GM23338 (cell line): ENCODE measurements around the gene HELZ. TPM values are rescaled to one million over a fixed set of nuclear protein-coding genes. Genes with fewer than 3 reads are reported as not detected.

Experiments
- ATAC-seq: fragments of 200-7000 bp; cut with Tn5 transposase; 3 replicates; pipeline ENCODE4 v1.9.1; 2020
- DNase-seq: peaks from one replicate; pipeline ENCODE4 v3.0.0-alpha.2; 2015; ENCODE audit warnings: low spot score
- H2AFZ ChIP-seq: fragments of 200-600 bp; sonication (generic); 2 replicates; pipeline ENCODE4 v1.8.0; 2016; ENCODE audit warnings: antibody characterized with exemption, mild to moderate bottlenecking, moderate library complexity
- H3F3A ChIP-seq: fragments of 200-600 bp; sonication (generic); replicated peaks from 2 replicates; pipeline ENCODE4 v1.8.0; 2017; ENCODE audit warnings: antibody characterized with exemption, mixed run types, low read depth
- H3K27ac ChIP-seq: fragments of 200-600 bp; sonication (generic); 2 replicates; pipeline ENCODE4 v1.6.1; 2016; ENCODE audit warnings: low read depth
- H3K27me3 ChIP-seq: fragments of 200-600 bp; sonication (generic); 2 replicates; pipeline ENCODE4 v1.8.0; 2016; ENCODE audit warnings: mild to moderate bottlenecking, mixed run types, moderate library complexity; ENCODE audit not compliant: insufficient read depth
- H3K36me3 ChIP-seq: fragments of 200-600 bp; sonication (generic); 2 replicates; pipeline ENCODE4 v1.8.0; 2016; ENCODE audit warnings: mild to moderate bottlenecking; ENCODE audit not compliant: insufficient read depth
- H3K4me1 ChIP-seq: fragments of 200-600 bp; sonication (generic); 2 replicates; pipeline ENCODE4 v1.8.0; 2016; ENCODE audit warnings: mild to moderate bottlenecking, moderate library complexity; ENCODE audit not compliant: insufficient read depth
- H3K4me2 ChIP-seq: fragments of 200-600 bp; sonication (generic); 2 replicates; pipeline ENCODE4 v1.7.1; 2017; ENCODE audit warnings: mixed run types
- H3K4me3 ChIP-seq: fragments of 200-600 bp; sonication (generic); 2 replicates; pipeline ENCODE4 v1.6.1; 2016; ENCODE audit warnings: mixed run types
- H3K79me2 ChIP-seq: fragments of 200-600 bp; sonication (generic); replicated peaks from 2 replicates; pipeline ENCODE4 v1.8.0; 2017; ENCODE audit warnings: mild to moderate bottlenecking; ENCODE audit not compliant: insufficient read depth
- H3K9me2 ChIP-seq: fragments of 200-600 bp; sonication (generic); 2 replicates; pipeline ENCODE4 v1.8.0; 2017; ENCODE audit not compliant: insufficient read depth
- H4K20me1 ChIP-seq: fragments of 200-600 bp; sonication (generic); replicated peaks from 2 replicates; pipeline ENCODE4 v1.8.0; 2017; ENCODE audit warnings: mild to moderate bottlenecking; ENCODE audit not compliant: insufficient read depth
- H3K27ac Mint-ChIP-seq: 2 replicates; pipeline ENCODE4 v1.8.0; 2020; ENCODE audit warnings: inconsistent platforms, mild to moderate bottlenecking, moderate library complexity, mixed read lengths
- H3K27me3 Mint-ChIP-seq: 3 replicates; pipeline ENCODE4 v1.8.0; 2022; ENCODE audit warnings: low read depth, mild to moderate bottlenecking, moderate library complexity, mixed read lengths, inconsistent platforms; ENCODE audit not compliant: insufficient read depth, poor library complexity
- H3K36me3 Mint-ChIP-seq: 3 replicates; pipeline ENCODE4 v1.8.0; 2021; ENCODE audit warnings: low read depth, mild to moderate bottlenecking, inconsistent platforms, moderate library complexity, mixed read lengths
- H3K4me1 Mint-ChIP-seq: 3 replicates; pipeline ENCODE4 v1.8.0; 2020; ENCODE audit warnings: mild to moderate bottlenecking, inconsistent platforms, mixed read lengths
- H3K4me3 Mint-ChIP-seq: 3 replicates; pipeline ENCODE4 v1.8.0; 2021; ENCODE audit warnings: moderate library complexity, mild to moderate bottlenecking, inconsistent platforms, mixed read lengths
- H3K9me3 Mint-ChIP-seq: 3 replicates; pipeline ENCODE4 v1.8.0; 2020; ENCODE audit warnings: moderate library complexity, mild to moderate bottlenecking, inconsistent platforms, mixed read lengths
- CREB1 ChIP-seq: fragments of 250-450 bp; sonication (Bioruptor Pico); IDR thresholded peaks from 2 replicates; pipeline ENCODE4 v1.5.0; 2020; ENCODE audit warnings: low read depth, mild to moderate bottlenecking, moderate library complexity
- ETS1 ChIP-seq: IDR thresholded peaks from 2 replicates; pipeline ENCODE4 v1.6.1; 2016; ENCODE audit warnings: antibody characterized with exemption
- EZH2 ChIP-seq: fragments of 200-600 bp; sonication (generic); IDR thresholded peaks from one replicate; pipeline ENCODE4 v1.8.0; 2017; ENCODE audit warnings: antibody characterized with exemption, mild to moderate bottlenecking, low read depth; ENCODE audit not compliant: unreplicated experiment
- EZH2phosphoT487 ChIP-seq: fragments of 200-600 bp; sonication (generic); IDR thresholded peaks from one replicate; pipeline ENCODE4 v1.8.1; 2018; ENCODE audit warnings: antibody characterized with exemption; ENCODE audit not compliant: unreplicated experiment
- JUNB ChIP-seq: IDR thresholded peaks from one replicate; pipeline ENCODE4 v1.6.1; 2016; ENCODE audit warnings: antibody characterized with exemption; ENCODE audit not compliant: unreplicated experiment
- NANOG ChIP-seq: IDR thresholded peaks from 2 replicates; pipeline ENCODE4 v1.6.1; 2016; ENCODE audit warnings: antibody characterized with exemption, borderline replicate concordance
- POLR2AphosphoS5 ChIP-seq: IDR thresholded peaks from 2 replicates; pipeline ENCODE4 v1.6.1; 2016; ENCODE audit warnings: antibody characterized with exemption, low read depth
- REST ChIP-seq: IDR thresholded peaks from one replicate; pipeline ENCODE4 v1.6.1; 2018; ENCODE audit warnings: antibody characterized with exemption; ENCODE audit not compliant: unreplicated experiment
- STAT1 ChIP-seq: IDR thresholded peaks from one replicate; pipeline ENCODE4 v1.6.1; 2016; ENCODE audit warnings: antibody characterized with exemption; ENCODE audit not compliant: unreplicated experiment
- ZNF114 ChIP-seq: fragments of 250-450 bp; sonication (Bioruptor Pico); IDR thresholded peaks from 2 replicates; pipeline ENCODE4 v1.5.0; 2020; ENCODE audit warnings: mild to moderate bottlenecking, moderate library complexity
- ZNF331 ChIP-seq: fragments of 250-450 bp; sonication (Bioruptor Pico); IDR thresholded peaks from 2 replicates; pipeline ENCODE4 v1.5.0; 2020; ENCODE audit warnings: low read depth, mild to moderate bottlenecking, moderate library complexity
- polyA plus RNA-seq: library from polyadenylated mRNA; unstranded; fragments of >200 nt; fragmentation: Nextera tagmentation; extraction: Ambion mirVana; gene quantifications from 2 replicates; pipeline ENCODE4 v1.2.1, GENCODE V29; 2016
- total RNA-seq: library from RNA; depleted of rRNA; stranded (reverse); fragments of >200 nt; shearing (Covaris generic); gene quantifications from 2 replicates; pipeline ENCODE4 v1.2.3, GENCODE V29; 2014
- TF ChIP-seq, protein P1 (sequence below), 2 experiments: fragments of 200-600 bp in 1 of 2; sonication (generic) in 1 of 2; conservative IDR thresholded peaks; 2 replicates each; pipeline versions ENCODE4 v1.5.1 to v1.6.1; 2016 to 2017; ENCODE audit warnings: antibody characterized with exemption in 2 of 2, low read depth in 2 of 2, mild to moderate bottlenecking in 2 of 2, moderate library complexity in 1 of 2
- TF ChIP-seq, protein P2 (sequence below): fragments of 250-450 bp; sonication (Bioruptor Pico); IDR thresholded peaks from 2 replicates; pipeline ENCODE4 v1.5.0; 2020; ENCODE audit warnings: mild to moderate bottlenecking, moderate library complexity

Gene HELZ
- total and polyA plus RNA-seq, 2 experiments from 2014 or later, result 38.9 to 62.0 TPM

- Mint-ChIP-seq H3K36me3 (peaks cover 13% of the 10 kb centered on the region; the same call in 2 of the 3 replicates), H3K4me1 (no peaks in the 10 kb centered on the region), H3K9me3 (peaks cover 28% of the 10 kb centered on the region), H3K4me3 (no peak overlapping the region), H3K27me3 (peaks cover 5% of the 10 kb centered on the region), H3K27ac (no peak overlapping the region)
- DNase-seq (no peak), ATAC-seq (no peak)
- Histone ChIP-seq H3K36me3 (0 out of 2 replicates have a peak, but pooled peaks cover 4% of the 10 kb centered on the region), H3F3A (no peaks in the 10 kb centered on the region), H3K27me3 (no peaks in the 10 kb centered on the region), H3K4me3 (no peak overlapping the region), H3K4me2 (no peak overlapping the region), H2AFZ (no peak overlapping the region), H3K27ac (no peak overlapping the region), H3K4me1 (no peaks in the 10 kb centered on the region), H3K9me2 (no peaks in the 10 kb centered on the region), H3K79me2 (no peaks in the 10 kb centered on the region), H4K20me1 (no peaks in the 10 kb centered on the region)
- TF ChIP-seq EZH2phosphoT487, result no peak
- no peak for TF ChIP-seq JUNB
- TF ChIP-seq ZNF114 (CRISPR knock-in tag), result no peak
- no peak for TF ChIP-seq STAT1
- TF ChIP-seq, protein P1, sequence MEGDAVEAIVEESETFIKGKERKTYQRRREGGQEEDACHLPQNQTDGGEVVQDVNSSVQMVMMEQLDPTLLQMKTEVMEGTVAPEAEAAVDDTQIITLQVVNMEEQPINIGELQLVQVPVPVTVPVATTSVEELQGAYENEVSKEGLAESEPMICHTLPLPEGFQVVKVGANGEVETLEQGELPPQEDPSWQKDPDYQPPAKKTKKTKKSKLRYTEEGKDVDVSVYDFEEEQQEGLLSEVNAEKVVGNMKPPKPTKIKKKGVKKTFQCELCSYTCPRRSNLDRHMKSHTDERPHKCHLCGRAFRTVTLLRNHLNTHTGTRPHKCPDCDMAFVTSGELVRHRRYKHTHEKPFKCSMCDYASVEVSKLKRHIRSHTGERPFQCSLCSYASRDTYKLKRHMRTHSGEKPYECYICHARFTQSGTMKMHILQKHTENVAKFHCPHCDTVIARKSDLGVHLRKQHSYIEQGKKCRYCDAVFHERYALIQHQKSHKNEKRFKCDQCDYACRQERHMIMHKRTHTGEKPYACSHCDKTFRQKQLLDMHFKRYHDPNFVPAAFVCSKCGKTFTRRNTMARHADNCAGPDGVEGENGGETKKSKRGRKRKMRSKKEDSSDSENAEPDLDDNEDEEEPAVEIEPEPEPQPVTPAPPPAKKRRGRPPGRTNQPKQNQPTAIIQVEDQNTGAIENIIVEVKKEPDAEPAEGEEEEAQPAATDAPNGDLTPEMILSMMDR (conservative IDR thresholded peaks at IDR 0.05; ENCODE audit: low read depth in 2 of 2), result no peak
- no peak for TF ChIP-seq EZH2
- TF ChIP-seq CREB1, result no peak
- TF ChIP-seq, protein P2, sequence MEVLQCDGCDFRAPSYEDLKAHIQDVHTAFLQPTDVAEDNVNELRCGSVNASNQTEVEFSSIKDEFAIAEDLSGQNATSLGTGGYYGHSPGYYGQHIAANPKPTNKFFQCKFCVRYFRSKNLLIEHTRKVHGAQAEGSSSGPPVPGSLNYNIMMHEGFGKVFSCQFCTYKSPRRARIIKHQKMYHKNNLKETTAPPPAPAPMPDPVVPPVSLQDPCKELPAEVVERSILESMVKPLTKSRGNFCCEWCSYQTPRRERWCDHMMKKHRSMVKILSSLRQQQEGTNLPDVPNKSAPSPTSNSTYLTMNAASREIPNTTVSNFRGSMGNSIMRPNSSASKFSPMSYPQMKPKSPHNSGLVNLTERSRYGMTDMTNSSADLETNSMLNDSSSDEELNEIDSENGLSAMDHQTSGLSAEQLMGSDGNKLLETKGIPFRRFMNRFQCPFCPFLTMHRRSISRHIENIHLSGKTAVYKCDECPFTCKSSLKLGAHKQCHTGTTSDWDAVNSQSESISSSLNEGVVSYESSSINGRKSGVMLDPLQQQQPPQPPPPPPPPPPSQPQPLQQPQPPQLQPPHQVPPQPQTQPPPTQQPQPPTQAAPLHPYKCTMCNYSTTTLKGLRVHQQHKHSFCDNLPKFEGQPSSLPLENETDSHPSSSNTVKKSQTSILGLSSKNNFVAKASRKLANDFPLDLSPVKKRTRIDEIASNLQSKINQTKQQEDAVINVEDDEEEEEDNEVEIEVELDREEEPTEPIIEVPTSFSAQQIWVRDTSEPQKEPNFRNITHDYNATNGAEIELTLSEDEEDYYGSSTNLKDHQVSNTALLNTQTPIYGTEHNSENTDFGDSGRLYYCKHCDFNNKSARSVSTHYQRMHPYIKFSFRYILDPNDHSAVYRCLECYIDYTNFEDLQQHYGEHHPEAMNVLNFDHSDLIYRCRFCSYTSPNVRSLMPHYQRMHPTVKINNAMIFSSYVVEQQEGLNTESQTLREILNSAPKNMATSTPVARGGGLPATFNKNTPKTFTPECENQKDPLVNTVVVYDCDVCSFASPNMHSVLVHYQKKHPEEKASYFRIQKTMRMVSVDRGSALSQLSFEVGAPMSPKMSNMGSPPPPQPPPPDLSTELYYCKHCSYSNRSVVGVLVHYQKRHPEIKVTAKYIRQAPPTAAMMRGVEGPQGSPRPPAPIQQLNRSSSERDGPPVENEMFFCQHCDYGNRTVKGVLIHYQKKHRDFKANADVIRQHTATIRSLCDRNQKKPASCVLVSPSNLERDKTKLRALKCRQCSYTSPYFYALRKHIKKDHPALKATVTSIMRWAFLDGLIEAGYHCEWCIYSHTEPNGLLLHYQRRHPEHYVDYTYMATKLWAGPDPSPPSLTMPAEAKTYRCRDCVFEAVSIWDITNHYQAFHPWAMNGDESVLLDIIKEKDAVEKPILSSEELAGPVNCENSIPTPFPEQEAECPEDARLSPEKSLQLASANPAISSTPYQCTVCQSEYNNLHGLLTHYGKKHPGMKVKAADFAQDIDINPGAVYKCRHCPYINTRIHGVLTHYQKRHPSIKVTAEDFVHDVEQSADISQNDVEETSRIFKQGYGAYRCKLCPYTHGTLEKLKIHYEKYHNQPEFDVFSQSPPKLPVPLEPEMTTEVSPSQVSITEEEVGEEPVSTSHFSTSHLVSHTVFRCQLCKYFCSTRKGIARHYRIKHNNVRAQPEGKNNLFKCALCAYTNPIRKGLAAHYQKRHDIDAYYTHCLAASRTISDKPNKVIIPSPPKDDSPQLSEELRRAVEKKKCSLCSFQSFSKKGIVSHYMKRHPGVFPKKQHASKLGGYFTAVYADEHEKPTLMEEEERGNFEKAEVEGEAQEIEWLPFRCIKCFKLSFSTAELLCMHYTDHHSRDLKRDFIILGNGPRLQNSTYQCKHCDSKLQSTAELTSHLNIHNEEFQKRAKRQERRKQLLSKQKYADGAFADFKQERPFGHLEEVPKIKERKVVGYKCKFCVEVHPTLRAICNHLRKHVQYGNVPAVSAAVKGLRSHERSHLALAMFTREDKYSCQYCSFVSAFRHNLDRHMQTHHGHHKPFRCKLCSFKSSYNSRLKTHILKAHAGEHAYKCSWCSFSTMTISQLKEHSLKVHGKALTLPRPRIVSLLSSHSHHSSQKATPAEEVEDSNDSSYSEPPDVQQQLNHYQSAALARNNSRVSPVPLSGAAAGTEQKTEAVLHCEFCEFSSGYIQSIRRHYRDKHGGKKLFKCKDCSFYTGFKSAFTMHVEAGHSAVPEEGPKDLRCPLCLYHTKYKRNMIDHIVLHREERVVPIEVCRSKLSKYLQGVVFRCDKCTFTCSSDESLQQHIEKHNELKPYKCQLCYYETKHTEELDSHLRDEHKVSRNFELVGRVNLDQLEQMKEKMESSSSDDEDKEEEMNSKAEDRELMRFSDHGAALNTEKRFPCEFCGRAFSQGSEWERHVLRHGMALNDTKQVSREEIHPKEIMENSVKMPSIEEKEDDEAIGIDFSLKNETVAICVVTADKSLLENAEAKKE (CRISPR knock-in tag), result no peak
- no peak for TF ChIP-seq NANOG
- no peak for TF ChIP-seq ETS1
- no peak for TF ChIP-seq REST
- no peak for TF ChIP-seq ZNF331 (CRISPR knock-in tag)
- no peak for TF ChIP-seq POLR2AphosphoS5
Observed at GRCh38 chr17:67049025-67049739, 195.8 kb downstream of the HELZ start.
